GM19395 (cell line): ENCODE measurements around the gene GSK3A.
A peak's percentile ranks its signal among the peaks of the same experiment; 100 is the strongest.

Experiments
- ATAC-seq: cut with Tn5 transposase; IDR thresholded peaks from one replicate; pipeline ENCODE4 v1.9.1; 2021; ENCODE audit warnings: mild to moderate bottlenecking, moderate library complexity; ENCODE audit not compliant: unreplicated experiment

GSK3A gene

DNA sequence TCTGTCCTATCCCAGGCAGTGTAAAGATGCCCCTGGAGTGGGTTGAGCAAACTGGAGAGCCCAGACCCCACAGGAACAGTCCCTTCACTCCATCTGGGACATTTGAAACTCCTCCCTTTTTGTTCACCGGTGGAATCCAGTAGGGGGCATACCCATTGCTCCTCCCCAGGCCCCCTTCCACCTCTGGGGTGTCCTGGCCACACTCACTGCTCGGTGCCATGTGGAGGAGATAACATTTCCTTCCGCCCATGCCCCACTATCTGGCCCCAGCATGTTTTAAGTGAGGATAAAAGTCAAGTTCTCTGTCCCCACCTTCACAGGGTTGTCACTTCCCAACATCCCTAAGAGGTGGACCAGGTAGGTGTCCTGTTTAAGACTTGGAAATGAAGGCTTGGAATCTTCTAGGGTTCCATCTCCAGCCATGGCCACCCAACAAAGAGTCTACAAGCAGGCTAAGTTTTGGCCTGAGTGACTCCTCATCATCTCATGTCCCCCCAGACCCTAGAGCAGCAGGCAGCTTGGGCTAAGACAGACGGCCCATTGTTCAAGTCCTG, 13.0 kb downstream of the GSK3A start:
- ATAC-seq, result no peak

- no peak for ATAC-seq
These were observed 13.8 kb downstream of the GSK3A start for GRCh38 chr19:42228641-42229040.

GRCh38 chr19:42226886-42227285, 15.5 kb downstream of the GSK3A start:
- ATAC-seq, result no peak

DNA sequence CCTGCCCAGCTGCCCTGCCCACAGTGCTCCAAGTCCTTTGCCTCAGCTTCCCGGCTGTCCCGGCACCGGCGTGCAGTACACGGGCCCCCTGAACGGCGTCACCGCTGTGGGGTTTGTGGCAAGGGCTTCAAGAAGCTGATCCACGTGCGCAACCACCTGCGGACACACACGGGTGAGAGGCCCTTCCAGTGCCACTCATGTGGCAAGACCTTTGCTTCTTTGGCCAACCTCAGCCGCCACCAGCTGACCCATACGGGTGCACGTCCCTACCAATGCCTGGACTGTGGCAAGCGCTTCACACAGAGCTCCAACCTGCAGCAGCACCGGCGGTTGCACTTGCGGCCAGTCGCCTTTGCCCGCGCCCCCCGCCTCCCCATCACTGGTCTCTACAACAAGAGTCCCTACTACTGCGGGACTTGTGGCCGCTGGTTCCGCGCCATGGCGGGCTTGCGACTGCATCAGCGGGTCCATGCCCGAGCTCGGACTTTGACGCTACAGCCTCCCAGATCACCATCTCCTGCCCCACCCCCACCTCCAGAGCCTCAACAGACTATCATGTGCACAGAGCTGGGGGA, 16.6 kb downstream of the GSK3A start:
- no peak for ATAC-seq

- no peak for ATAC-seq
These were observed 17.3 kb downstream of the GSK3A start for GRCh38 chr19:42224940-42225717.

DNA sequence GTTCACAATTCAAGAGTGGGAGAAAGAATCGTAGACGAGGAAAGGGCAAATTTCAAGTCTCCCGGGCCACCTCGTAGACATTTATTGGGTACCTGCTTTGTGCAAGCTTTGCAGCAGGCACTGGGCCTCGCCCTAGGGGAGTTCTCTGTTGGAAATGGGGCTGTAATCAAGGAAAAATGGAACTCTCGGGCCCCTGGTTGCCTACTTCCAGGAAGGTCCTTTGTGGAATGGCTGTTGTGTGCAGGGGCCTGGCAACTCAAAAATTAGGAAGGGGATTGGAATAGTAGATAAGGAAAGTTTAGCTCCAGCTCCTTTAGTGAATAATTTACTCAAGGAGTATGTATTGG, 21.7 kb downstream of the GSK3A start:
- ATAC-seq, result no peak

GRCh38 chr19:42219812-42220750, 22.3 kb downstream of the GSK3A start, which contains the start of gene ZNF526:
TSS of gene ZNF526 (plus strand) at chr19:42220312. CDS start at chr19:42224404, 4,092 bp downstream.
- ATAC-seq, result peak; percentile 74

GRCh38 chr19:42217520-42218437, 24.6 kb downstream of the GSK3A start, which contains the start of gene DEDD2:
TSS of gene DEDD2 (minus strand) at chr19:42217677. CDS start at chr19:42217007, 670 bp downstream.
- ATAC-seq, result peak; percentile 67

- ATAC-seq, result peak; percentile 8
These were observed 25.5 kb downstream of the GSK3A start for GRCh38 chr19:42216653-42217519.

DNA sequence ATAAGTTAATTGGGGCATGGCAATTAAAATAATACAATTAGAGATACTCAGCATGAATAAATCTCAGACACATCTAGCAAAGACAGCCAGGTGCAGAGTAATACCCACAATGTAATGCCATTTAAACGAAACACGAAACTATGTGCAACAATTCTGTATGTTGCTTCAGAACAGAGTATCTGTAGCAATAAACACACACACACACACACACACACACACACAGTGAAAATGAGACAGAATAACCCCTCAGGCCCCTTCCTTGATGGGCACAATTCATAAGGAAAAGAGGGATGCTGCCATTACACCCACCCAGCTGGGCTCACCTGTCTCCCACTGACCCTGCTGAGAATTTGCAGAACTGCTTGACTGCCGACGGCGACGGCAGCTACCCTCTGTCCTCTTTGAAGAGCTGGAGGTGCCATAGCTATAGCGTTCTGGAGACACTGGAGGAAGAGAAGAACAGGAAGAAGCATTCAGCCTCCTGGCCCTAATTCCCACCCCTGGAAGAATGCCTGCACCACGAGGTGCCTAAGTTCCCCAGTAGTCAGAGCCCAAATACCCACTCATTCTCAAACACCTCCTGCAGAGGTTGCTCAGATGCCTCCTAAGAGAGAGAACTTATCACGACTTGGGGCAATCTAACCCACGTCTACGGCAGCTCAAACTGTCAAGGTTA, 27.5 kb downstream of the GSK3A start:
- no peak for ATAC-seq

DNA sequence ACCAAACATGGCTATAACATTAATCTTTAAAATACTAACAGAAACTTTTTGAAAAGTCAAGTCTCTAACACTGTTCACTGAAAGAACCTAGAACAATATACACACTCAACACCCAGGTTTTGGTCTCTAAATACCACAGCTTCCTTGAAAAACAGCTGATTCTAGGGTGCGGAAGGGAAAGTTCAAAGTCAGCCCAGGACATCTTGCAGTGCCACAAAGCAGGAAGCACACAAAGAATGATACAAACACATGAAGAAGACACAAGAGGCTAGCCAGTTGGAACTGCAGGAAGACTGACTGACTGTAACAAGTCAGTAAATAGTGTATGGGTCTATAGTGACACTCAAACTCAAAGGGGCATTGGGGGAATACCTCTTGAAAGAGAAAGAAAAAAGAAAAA, 29.5 kb downstream of the GSK3A start:
- no peak for ATAC-seq

DNA sequence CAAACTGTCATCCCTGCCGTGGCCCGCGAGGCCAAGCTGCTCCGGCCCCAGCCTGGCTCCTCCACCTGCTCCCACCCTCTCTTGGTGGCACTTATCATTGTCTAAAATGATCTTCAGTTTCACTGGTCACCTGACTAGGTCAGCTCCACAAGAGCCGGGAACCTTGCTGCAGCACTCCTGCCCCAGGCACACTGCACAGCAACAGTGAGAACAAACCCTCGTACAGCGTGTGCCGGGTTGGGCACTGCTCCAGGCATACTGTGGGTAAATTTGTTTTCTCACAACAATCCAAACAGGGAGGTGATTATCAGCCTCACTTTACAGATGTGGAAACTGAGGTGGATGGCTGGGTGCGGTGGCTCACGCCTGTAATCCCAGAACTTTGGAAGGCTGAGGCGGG, 33.8 kb downstream of the GSK3A start:
- ATAC-seq, result no peak

DNA sequence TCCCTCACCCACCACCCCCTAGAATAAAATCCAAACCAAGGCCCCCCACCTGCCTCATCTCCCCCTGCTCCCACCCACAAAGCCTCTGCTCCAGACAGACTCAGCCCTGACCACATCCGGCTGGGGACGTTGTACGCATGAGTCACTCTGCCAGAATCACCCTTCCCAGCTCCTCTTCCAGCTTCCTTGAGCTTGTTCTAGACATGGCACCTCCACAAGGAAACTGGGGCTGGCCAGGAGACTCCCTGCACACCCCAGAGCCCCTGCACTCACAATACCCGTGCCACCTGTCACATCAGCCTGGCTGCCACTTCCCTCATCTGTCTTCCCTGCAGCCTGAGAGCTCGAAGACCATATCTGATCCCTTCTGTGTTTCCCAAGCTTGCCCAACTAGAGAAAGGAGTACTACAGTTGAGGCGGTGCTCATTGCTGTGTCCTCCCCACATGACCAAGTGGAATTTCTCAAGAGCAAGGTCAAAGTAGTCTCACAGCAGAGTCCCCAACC, 34.6 kb downstream of the GSK3A start:
- no peak for ATAC-seq

DNA sequence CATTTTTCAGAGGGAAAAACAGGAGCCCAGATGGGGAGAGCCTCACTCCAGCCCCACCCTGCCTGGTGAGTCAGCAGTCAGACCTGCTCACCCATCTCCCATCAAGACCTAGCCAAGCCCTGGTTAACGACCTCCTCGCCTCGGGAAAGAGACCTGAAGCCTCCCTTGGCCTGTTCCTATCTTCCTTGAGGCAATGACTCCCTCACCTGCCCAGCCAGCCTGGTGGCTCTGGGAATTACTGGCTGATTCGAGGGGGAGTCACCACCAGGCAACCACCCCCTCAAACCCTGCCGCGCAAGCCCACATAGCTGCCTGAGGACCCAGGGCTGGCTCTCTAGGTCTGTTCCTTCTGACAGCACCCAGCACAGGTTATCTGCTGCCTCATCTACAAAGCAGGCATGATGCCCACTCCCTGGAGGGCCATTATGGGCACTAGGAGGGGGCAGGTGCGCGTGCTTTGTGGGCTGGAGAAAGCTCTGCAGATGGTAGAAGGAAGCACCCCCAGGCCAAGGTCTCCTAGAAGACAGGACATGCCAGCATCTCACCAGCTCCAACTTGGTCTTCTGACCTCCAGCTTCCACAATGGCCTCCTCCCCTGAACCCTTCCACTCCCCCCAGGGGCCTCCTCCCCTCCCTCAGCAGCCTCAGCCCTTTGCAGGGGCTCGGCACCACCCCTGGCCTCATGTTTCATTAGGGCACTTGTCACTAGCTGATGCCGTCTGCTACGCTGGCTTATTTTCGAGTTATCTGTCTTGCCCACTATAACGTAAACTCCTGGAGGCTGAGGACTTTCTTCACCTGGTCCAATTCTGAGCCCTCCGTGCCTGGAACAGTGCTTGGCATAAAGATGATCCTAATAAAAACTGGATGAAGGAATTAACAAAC, 35.3 kb downstream of the GSK3A start:
- no peak for ATAC-seq

DNA sequence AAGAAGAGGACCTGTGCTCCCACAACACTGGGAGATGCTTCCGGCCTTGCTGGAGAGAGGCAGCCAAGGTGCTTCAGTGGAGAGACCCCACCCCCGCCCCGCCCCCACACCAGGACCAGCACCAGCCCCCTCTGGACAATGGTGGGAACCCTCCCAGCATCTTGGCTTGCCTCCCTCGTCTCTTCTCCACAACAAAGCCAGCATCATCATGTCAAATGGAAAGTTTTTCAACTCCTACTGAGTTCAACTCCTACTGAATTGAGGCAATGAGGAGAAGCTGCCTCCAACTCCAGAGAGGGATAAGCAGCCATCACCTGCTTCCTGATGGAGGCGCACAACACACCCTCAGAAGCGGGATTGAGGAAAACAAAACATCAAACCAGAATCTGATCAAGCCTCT, 37.7 kb downstream of the GSK3A start:
- ATAC-seq, result no peak

DNA sequence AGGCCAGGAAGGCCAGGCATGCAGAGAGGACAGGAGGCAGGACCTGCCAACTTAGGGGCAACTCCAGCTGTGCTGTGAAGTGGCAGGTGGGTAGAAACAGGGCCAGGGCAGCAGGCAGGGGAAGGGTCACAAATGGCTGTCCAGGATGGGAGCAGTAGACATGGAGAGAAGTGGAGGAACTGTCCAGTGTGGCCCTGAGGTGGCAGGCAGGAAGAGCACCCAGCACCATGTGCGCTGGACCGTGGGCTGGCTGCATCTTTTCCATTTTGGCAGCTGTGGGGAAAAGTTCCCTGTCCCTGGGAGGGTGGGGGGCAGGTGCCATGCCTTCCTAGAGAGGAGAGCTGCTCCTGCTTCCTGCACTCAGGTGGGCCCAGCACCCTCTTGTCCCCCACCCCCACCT, 38.7 kb downstream of the GSK3A start:
- no peak for ATAC-seq

DNA sequence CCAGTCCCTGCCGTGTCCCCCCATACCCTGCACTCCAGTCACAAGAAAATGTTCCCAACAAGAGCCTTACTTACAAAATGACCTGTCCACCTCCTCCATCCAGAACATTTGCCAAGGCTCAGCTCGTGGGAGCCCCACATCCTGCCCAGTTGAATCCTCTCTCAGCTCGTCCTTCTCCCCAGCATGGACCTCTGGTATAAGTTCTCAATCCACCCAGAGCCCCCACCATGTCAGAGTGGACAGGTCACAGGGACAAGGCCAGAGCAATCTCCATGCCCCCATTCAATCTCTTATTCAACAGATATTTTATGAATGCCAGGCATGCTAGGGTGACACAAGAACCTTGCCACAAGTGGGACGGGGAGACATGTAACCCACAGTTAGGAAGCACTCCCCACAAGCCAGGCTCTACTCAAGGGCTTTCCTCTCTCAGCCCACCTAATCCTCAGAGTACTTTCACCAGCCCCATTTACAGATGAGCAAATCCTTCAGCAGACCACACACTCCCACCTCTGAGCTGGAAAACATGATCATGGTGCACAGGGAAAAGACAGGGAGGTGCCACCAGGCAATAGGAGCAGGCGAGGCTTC, 40.0 kb downstream of the GSK3A start:
- ATAC-seq, result no peak
